Thyroid gland (tissue), 4 donors: ENCODE data around the gene MZF1.

Source experiments
- CTCF ChIP-seq, 6 experiments: fragments of 200-600 bp in 3 of 6; fragments of 450-650 bp in 3 of 6; sonication (generic) in 3 of 6; IDR thresholded peaks; one replicate each; pipeline ENCODE4 v1.5.1; 2016 to 2019; ENCODE audit warnings: antibody characterized with exemption in 6 of 6, mild to moderate bottlenecking in 2 of 6, inconsistent platforms in 1 of 6, moderate library complexity in 1 of 6
- POLR2A ChIP-seq, 2 donors: fragments of 450-650 bp; IDR thresholded peaks; one replicate each; pipeline ENCODE4 v1.6.1; 2017; ENCODE audit warnings: antibody characterized with exemption in 2 of 2, mild to moderate bottlenecking in 2 of 2, moderate library complexity in 1 of 2

GRCh38 chr19:58519355-58520256, 53.5 kb downstream of the MZF1 start, which contains the start of gene ZBTB45:
- TF ChIP-seq POLR2A (IDR thresholded peaks at IDR 0.05) = peak in 1 of 2 donors; percentile 68
- peak in 5 of 6 experiments; percentile 50 to 89 (median 65) for TF ChIP-seq CTCF (IDR thresholded peaks at IDR 0.05)
